Ishikawa (cell line): ENCODE results near the gene GNA14.

Experiments
- CEBPB ChIP-seq: IDR thresholded peaks from 2 replicates; pipeline ENCODE4 v1.6.1; 2012
- CREB1 ChIP-seq: IDR thresholded peaks from 2 replicates; pipeline ENCODE4 v1.6.1; 2012; ENCODE audit warnings: low read depth
- EGR1 ChIP-seq: IDR thresholded peaks from 2 replicates; pipeline ENCODE4 v1.6.1; 2012
- EP300 ChIP-seq: IDR thresholded peaks from 2 replicates; pipeline ENCODE4 v1.6.1; 2012; ENCODE audit warnings: borderline replicate concordance
- FOXM1 ChIP-seq: IDR thresholded peaks from 2 replicates; pipeline ENCODE4 v1.6.1; 2012; ENCODE audit warnings: low read depth, borderline replicate concordance
- MAX ChIP-seq: IDR thresholded peaks from 2 replicates; pipeline ENCODE4 v1.6.1; 2012
- NFIC ChIP-seq: IDR thresholded peaks from 2 replicates; pipeline ENCODE4 v1.6.1; 2012
- RAD21 ChIP-seq: IDR thresholded peaks from 2 replicates; pipeline ENCODE4 v1.6.1; 2012; ENCODE audit warnings: low read depth
- REST ChIP-seq: IDR thresholded peaks from 2 replicates; pipeline ENCODE4 v1.6.1; 2012; ENCODE audit warnings: low read depth, mild to moderate bottlenecking
- TAF1 ChIP-seq: IDR thresholded peaks from 2 replicates; pipeline ENCODE4 v1.6.1; 2012; ENCODE audit warnings: low read depth, mild to moderate bottlenecking
- TCF12 ChIP-seq: IDR thresholded peaks from 2 replicates; pipeline ENCODE4 v1.6.1; 2012; ENCODE audit warnings: low read depth
- TEAD4 ChIP-seq: IDR thresholded peaks from 2 replicates; pipeline ENCODE4 v1.6.1; 2012
- USF1 ChIP-seq: IDR thresholded peaks from 2 replicates; pipeline ENCODE4 v1.6.1; 2012
- YY1 ChIP-seq: IDR thresholded peaks from 2 replicates; pipeline ENCODE4 v1.6.1; 2012; ENCODE audit warnings: low read depth
- ZBTB7A ChIP-seq: IDR thresholded peaks from 2 replicates; pipeline ENCODE4 v1.6.1; 2012; ENCODE audit warnings: low read depth

Gene GNA14

GRCh38 chr9:77648234-77649108, at the start of gene GNA14:
GNA14 (minus strand) TSS chr9:77648322; CDS start chr9:77647793, 529 bp downstream.
- TF ChIP-seq RAD21 (no peak), USF1 (no peak), EGR1 (no peak), REST (no peak), EP300 (no peak), TAF1 (no peak), TCF12 (no peak), FOXM1 (no peak), TEAD4 (no peak), NFIC (no peak), ZBTB7A (no peak)

- no peak for TF ChIP-seq NFIC
- TF ChIP-seq EP300, result no peak
- TF ChIP-seq CEBPB, result no peak
- no peak for TF ChIP-seq CREB1
- TF ChIP-seq USF1, result no peak
- no peak for TF ChIP-seq TAF1
- no peak for TF ChIP-seq FOXM1
- TF ChIP-seq RAD21, result no peak
- TF ChIP-seq YY1, result no peak
- no peak for TF ChIP-seq MAX
Measured at GRCh38 chr9:77697238-77697984, 49.3 kb upstream of the GNA14 start.

- TF ChIP-seq EP300 (no peak), NFIC (no peak), CREB1 (no peak), FOXM1 (no peak), REST (no peak), TEAD4 (no peak), TAF1 (no peak), ZBTB7A (no peak), EGR1 (no peak), MAX (no peak)
Measured at GRCh38 chr9:77680581-77680980, 32.5 kb upstream of the GNA14 start.

GRCh38 chr9:77679661-77680368, 31.7 kb upstream of the GNA14 start:
- no peak for TF ChIP-seq CREB1
- no peak for TF ChIP-seq ZBTB7A
- no peak for TF ChIP-seq CEBPB
- no peak for TF ChIP-seq FOXM1
- TF ChIP-seq EGR1, result no peak
- no peak for TF ChIP-seq USF1
- TF ChIP-seq MAX, result no peak
- TF ChIP-seq RAD21, result no peak
- no peak for TF ChIP-seq YY1
- TF ChIP-seq TCF12, result no peak
- no peak for TF ChIP-seq EP300
- no peak for TF ChIP-seq NFIC
- no peak for TF ChIP-seq TEAD4
- no peak for TF ChIP-seq REST
- no peak for TF ChIP-seq TAF1
